ENCODE data around the gene PLXNC1.
"Not testable (repeated sequence)": the region's sequence is repeated elsewhere in the genome, so short reads cannot be mapped to it uniquely, and the experiment has no call there.

GRCh38 chr12:94316600-94316999, 168.2 kb downstream of the PLXNC1 start:
- not testable (repeated sequence) for TF ChIP-seq EP300, POLR2A (IDR thresholded peaks at IDR 0.05)
